GM21825 (cell line): Measurements from ENCODE around the gene FAM24B.
"Not testable (repeated sequence)": the region's sequence is repeated elsewhere in the genome, so short reads cannot be mapped to it uniquely, and the experiment has no call there.

Experiments
- ATAC-seq: cut with Tn5 transposase; IDR thresholded peaks from one replicate; pipeline ENCODE4 v1.9.1; 2021; ENCODE audit warnings: mild to moderate bottlenecking, moderate library complexity; ENCODE audit not compliant: unreplicated experiment

The FAM24B gene

GRCh38 chr10:122859527-122859926 is 19.9 kb downstream of the FAM24B start:
- ATAC-seq = no peak

GRCh38 chr10:122858042-122858441 is 21.3 kb downstream of the FAM24B start:
- not testable (repeated sequence) for ATAC-seq

- ATAC-seq = no peak
Measured at GRCh38 chr10:122856902-122857301, 22.5 kb downstream of the FAM24B start.

GRCh38 chr10:122855745-122856144 is 23.6 kb downstream of the FAM24B start:
- no peak for ATAC-seq

GRCh38 chr10:122854648-122855047 is 24.7 kb downstream of the FAM24B start:
- no peak for ATAC-seq

GRCh38 chr10:122853665-122854313 is 25.6 kb downstream of the FAM24B start:
- ATAC-seq = no peak

- ATAC-seq = no peak
Measured at GRCh38 chr10:122852261-122852660, 27.1 kb downstream of the FAM24B start.

GRCh38 chr10:122850705-122851640 is 28.4 kb downstream of the FAM24B start:
- no peak for ATAC-seq

GRCh38 chr10:122849900-122850605 is 29.3 kb downstream of the FAM24B start:
- ATAC-seq = no peak

GRCh38 chr10:122849090-122849489 is 30.3 kb downstream of the FAM24B start:
- no peak for ATAC-seq

GRCh38 chr10:122847782-122848604 is 31.4 kb downstream of the FAM24B start:
- no peak for ATAC-seq

- ATAC-seq = no peak
Measured at GRCh38 chr10:122845783-122846332, 33.5 kb downstream of the FAM24B start, which contains the start of gene CUZD1. Gene CUZD1, minus strand, starts transcription at chr10:122845857. Its CDS starts 14 bp downstream, at chr10:122845843.

- ATAC-seq = no peak
Measured at GRCh38 chr10:122844146-122844545, 35.2 kb downstream of the FAM24B start.

- ATAC-seq = no peak
Measured at GRCh38 chr10:122841569-122841968, 37.8 kb downstream of the FAM24B start.

GRCh38 chr10:122839505-122839904 is 39.9 kb downstream of the FAM24B start:
- no peak for ATAC-seq

- no peak for ATAC-seq
Measured at GRCh38 chr10:122838880-122839279, 40.5 kb downstream of the FAM24B start.

GRCh38 chr10:122835908-122836307 is 43.5 kb downstream of the FAM24B start:
- no peak for ATAC-seq

- ATAC-seq = no peak
Measured at GRCh38 chr10:122830965-122831353, 48.4 kb downstream of the FAM24B start.

GRCh38 chr10:122830273-122830964 is 49.0 kb downstream of the FAM24B start:
- no peak for ATAC-seq

- no peak for ATAC-seq
Measured at GRCh38 chr10:122829454-122829853, 49.9 kb downstream of the FAM24B start.
